Common myeloid progenitor, CD34-positive (primary cell): ENCODE results near the gene DDX27.

Experiments
- CTCF ChIA-PET: fragments of 350-600 bp; sonication (Branson Sonifier 250); formaldehyde crosslinking; loops from one replicate; lab custom pipeline; 2021; ENCODE audit warnings: antibody characterized with exemption; lab: Charles Lee
- POLR2A ChIA-PET: fragments of 350-600 bp; sonication (Branson Sonifier 250); formaldehyde crosslinking; loops from one replicate; lab custom pipeline; 2021; ENCODE audit warnings: antibody characterized with exemption; lab: Charles Lee
- DNase-seq, 3 donors: peaks; one replicate each; pipeline versions ENCODE4 v3.0.0 to v3.0.0-alpha.2; 2013
- H3K27ac ChIP-seq, 2 experiments: 1 replicate in 1 of 2; 2 replicates in 1 of 2; pipeline ENCODE4 v1.7.0; 2013; ENCODE audit warnings: inconsistent platforms in 2 of 2, low read length in 2 of 2, mild to moderate bottlenecking in 2 of 2, low read depth in 1 of 2, moderate library complexity in 1 of 2; ENCODE audit not compliant: severe bottlenecking in 2 of 2, insufficient read depth in 1 of 2, poor library complexity in 1 of 2
- H3K27me3 ChIP-seq, 5 experiments: replicated peaks in 2 of 5; 1 replicate in 3 of 5; 2 replicates in 2 of 5; pipeline versions ENCODE4 v1.6.1 to v1.7.0; 2013; ENCODE audit warnings: low read length in 4 of 5, mild to moderate bottlenecking in 2 of 5, moderate library complexity in 2 of 5, inconsistent platforms in 1 of 5; ENCODE audit not compliant: insufficient read depth in 5 of 5, control insufficient read depth in 4 of 5
- H3K36me3 ChIP-seq, 4 experiments: 1 replicate in 2 of 4; 2 replicates in 2 of 4; pipeline versions ENCODE4 v1.6.1 to v1.7.0; 2013; ENCODE audit warnings: low read length in 3 of 4, control low read depth in 1 of 4, mild to moderate bottlenecking in 1 of 4; ENCODE audit not compliant: control insufficient read depth in 4 of 4, insufficient read depth in 4 of 4
- H3K4me1 ChIP-seq, 4 experiments: 1 replicate in 3 of 4; 2 replicates in 1 of 4; pipeline versions ENCODE4 v1.6.1 to v1.7.1; 2013; ENCODE audit warnings: low read length in 3 of 4, mild to moderate bottlenecking in 3 of 4, control low read depth in 1 of 4, inconsistent platforms in 1 of 4, moderate library complexity in 1 of 4; ENCODE audit not compliant: control insufficient read depth in 4 of 4, insufficient read depth in 4 of 4; ENCODE audit errors: control extremely low read depth in 1 of 4
- H3K4me3 ChIP-seq, 7 experiments: 1 replicate in 4 of 7; 2 replicates in 3 of 7; pipeline versions ENCODE4 v1.5.1 to v1.7.0; 2013; ENCODE audit warnings: mild to moderate bottlenecking in 7 of 7, low read length in 6 of 7, moderate library complexity in 6 of 7, inconsistent platforms in 2 of 7, low read depth in 2 of 7, control low read depth in 1 of 7; ENCODE audit not compliant: insufficient read depth in 4 of 7, control insufficient read depth in 1 of 7; ENCODE audit errors: extremely low read depth in 1 of 7
- H3K9me3 ChIP-seq, 5 experiments: 1 replicate in 4 of 5; 2 replicates in 1 of 5; pipeline versions ENCODE4 v1.6.1 to v1.7.1; 2013; ENCODE audit warnings: low read length in 4 of 5, mild to moderate bottlenecking in 2 of 5, inconsistent platforms in 1 of 5, low read depth in 1 of 5, moderate library complexity in 1 of 5; ENCODE audit not compliant: control insufficient read depth in 4 of 5, insufficient read depth in 2 of 5; ENCODE audit errors: control extremely low read depth in 1 of 5
- WGBS: methylation state at CpG from one replicate; pipeline ENCODE4 v1.1.5; 2013; ENCODE audit not compliant: insufficient coverage; 5-methylcytosine and 5-hydroxymethylcytosine counted together

Gene DDX27

DNA sequence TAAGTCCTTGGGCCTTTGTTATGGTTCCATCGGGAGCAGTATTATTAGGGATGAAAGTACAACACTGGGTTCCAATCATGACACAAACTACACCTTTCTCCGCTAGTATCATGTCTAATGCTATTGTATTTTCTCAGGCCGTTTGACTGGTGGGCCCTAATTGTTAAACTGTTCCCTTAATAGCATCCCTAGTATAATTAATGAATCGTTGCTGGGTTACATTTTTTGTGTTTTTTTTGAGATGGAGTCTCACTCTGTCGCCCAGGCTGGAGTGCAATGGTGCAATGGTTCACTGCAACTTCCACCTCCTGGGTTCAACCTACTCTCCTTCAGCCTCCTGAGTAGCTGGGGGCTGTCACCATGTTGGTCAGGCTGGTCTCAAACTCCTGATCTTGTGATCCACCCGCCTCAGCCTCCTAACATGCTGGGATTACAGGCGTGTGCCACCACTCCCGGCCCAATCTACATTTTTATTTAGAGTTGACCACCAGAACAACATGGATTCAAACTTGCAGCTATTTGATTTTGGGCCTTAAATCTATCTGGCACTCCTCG lies 62.8 kb downstream of the DDX27 start:
- CTCF ChIA-PET, result interaction anchor here (1.2 to 2.6 kb wide), 5 partner anchors 9 to 38 kb away, joined by 5 to 8 read pairs (median 6); no protein-coding TSS in a partner anchor
- peaks cover 12 to 71% (median 67%) of the 10 kb centered on the region in 5 experiments for H3K9me3 ChIP-seq
- POLR2A ChIA-PET, result no interaction called here
- no peaks in the 10 kb centered on the region for H3K27me3 ChIP-seq
- H3K4me1 ChIP-seq, result peaks cover 0 to 34% (median 17%) of the 10 kb centered on the region in 4 experiments
- H3K36me3 ChIP-seq, result peaks cover 63 to 80% (median 77%) of the 10 kb centered on the region in 4 experiments
- no peak for DNase-seq
- peak overlapping the region in 3 of 7 experiments; percentile 54 to 98 (median 92) for H3K4me3 ChIP-seq
- WGBS, result 94% methylated on average over 5 of the region's 9 CpGs
- no peak overlapping the region for H3K27ac ChIP-seq

DNA sequence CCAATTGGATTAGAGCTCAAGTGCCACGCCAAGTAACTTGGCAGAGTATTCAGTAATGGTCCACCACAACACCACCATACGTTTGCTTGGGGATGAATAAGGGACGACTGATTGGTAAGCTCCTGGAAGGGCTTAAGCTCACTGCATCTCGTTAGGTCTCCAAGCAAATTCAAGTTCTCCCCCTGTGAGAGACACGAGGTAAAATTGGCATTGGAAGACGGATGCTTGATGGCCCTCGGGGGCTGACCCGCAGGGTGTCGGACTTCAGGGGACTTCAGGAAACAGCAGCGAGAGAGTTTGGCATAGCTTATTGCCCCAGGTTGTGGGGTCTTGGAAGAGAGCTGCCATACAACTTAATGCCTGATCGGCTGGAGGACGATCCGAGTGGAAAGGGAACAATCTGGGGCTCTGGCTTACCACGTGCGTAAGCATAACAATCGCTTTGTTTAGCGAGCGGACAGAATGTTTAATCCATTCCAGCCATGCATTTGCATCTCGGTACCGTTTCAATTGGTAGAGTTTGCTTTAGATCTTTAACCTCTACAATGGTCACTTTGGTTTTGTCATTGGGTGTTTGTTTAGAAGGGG lies 63.5 kb downstream of the DDX27 start:
- ChIA-PET CTCF (interaction anchor here (1.0 to 1.9 kb wide), 5 partner anchors 10 to 38 kb away, joined by 3 to 8 read pairs (median 5); no protein-coding TSS in a partner anchor), POLR2A (no interaction called here)
- Histone ChIP-seq H3K4me1 (peaks cover 0 to 33% (median 14%) of the 10 kb centered on the region in 4 experiments), H3K4me3 (peak overlapping the region in 3 of 7 experiments; percentile 23 to 98 (median 92)), H3K27ac (no peak overlapping the region), H3K36me3 (peaks cover 70 to 87% (median 82%) of the 10 kb centered on the region in 4 experiments), H3K27me3 (no peaks in the 10 kb centered on the region), H3K9me3 (peaks cover 17 to 78% (median 72%) of the 10 kb centered on the region in 5 experiments)
- peak in 1 of 3 donors; percentile 9 for DNase-seq
- 88% methylated on average over 15 of the region's 20 CpGs for WGBS

DNA sequence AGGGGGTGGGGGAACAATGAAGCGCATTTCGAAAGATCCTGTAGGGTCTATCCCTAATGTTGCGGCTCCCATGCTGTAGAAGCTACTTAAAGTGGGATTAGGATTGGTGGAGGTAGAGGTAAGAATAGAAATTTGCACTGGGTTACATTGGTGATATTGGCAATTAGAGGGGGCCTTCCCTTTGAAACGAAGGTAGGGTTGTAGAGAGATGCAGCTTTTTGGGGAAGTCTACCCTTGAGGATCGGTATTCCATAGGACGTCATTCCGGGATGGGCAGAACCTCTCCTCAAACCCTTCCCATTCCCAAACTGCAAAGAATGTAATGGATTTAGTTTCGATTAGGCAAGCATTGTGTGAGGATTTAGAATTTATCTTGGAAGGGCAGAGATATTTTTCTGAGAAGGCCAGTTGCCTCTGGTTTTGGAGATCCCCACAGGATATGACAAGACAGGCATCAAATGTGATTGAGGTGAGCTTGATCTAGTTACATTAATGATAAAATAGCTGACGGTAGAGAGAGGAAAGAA lies 64.0 kb downstream of the DDX27 start:
- H3K27ac ChIP-seq, result no peak overlapping the region
- H3K36me3 ChIP-seq, result peaks cover 75 to 93% (median 87%) of the 10 kb centered on the region in 4 experiments
- H3K4me3 ChIP-seq, result peak overlapping the region in 4 of 7 experiments; percentile 17 to 98 (median 58)
- H3K4me1 ChIP-seq, result peaks cover 0 to 33% (median 14%) of the 10 kb centered on the region in 4 experiments
- ChIA-PET POLR2A (no interaction called here), CTCF (interaction anchor here (0.6 to 1.9 kb wide), 4 partner anchors 9 to 19 kb away, joined by 3 to 8 read pairs (median 4); no protein-coding TSS in a partner anchor)
- H3K9me3 ChIP-seq, result peaks cover 18 to 80% (median 72%) of the 10 kb centered on the region in 5 experiments
- whole genome bisulfite sequencing, result 93% methylated on average over 6 of the region's 9 CpGs
- DNase-seq, result no peak
- no peaks in the 10 kb centered on the region for H3K27me3 ChIP-seq

DNA sequence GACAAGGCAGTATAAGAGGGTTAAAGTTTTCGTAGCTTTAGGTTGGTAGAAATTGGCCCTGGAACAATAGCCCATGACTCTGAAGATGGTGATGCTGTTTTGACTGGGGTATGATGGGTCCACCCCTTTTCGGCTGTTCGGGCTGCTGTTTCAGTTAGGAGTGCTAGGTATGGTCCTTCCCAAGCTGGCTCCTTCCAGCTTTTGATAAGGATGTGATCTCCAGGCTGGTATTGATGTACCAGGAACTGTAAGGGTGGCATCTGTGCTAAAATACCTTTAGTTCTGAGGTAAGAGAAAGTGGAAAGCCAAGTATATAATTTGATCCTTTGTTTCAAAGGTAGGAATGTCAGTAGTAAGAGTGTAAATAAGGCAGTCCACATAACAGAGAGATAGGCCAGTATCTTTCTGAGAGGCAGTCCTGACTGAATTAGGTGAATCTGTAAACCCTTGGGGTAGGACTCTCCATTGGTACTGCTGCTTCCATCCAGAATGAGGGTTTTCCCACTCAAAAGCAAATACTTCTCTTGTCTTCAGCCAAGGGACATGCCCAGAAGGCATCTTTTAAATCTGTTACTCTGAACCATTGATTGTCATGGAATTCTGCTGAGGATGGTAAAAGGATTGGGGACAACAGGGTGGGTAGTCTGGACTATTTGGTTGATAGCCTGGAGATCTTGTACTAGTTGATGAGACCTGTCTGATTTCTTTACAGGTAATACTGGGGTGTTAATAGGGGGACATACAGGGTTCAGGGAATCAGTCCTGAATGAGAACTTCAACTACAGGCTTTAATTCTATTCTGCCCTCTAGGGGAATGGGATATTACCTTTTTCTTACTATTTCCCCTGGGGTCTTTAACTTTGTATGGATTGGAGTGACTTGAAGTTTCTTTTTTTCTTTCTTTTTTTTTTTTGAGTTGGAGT lies 64.7 kb downstream of the DDX27 start:
- H3K9me3 ChIP-seq, result peaks cover 18 to 80% (median 72%) of the 10 kb centered on the region in 5 experiments

GRCh38 chr20:49284818-49285217 lies 65.6 kb downstream of the DDX27 start:
- peak overlapping the region in 1 of 7 experiments; percentile 10 for H3K4me3 ChIP-seq
- WGBS, result 100% methylated on average over 2 of the region's 5 CpGs
- no peak overlapping the region for H3K27ac ChIP-seq
- peaks cover 17 to 77% (median 68%) of the 10 kb centered on the region in 5 experiments for H3K9me3 ChIP-seq
- H3K4me1 ChIP-seq, result peaks cover 0 to 28% (median 3%) of the 10 kb centered on the region in 4 experiments
- no peaks in the 10 kb centered on the region for H3K27me3 ChIP-seq
- CTCF ChIA-PET, result no interaction called here
- POLR2A ChIA-PET, result interaction anchor here (0.8 kb wide), 1 partner anchor 39 kb away, joined by 3 read pairs; no protein-coding TSS in a partner anchor
- peaks cover 82 to 100% (median 93%) of the 10 kb centered on the region in 4 experiments for H3K36me3 ChIP-seq
- no peak for DNase-seq

More for the DNA sequence above, 64.7 kb downstream of the DDX27 start:
- H3K4me1 ChIP-seq, result peaks cover 0 to 33% (median 10%) of the 10 kb centered on the region in 4 experiments
- no peak for DNase-seq
- no peak overlapping the region for H3K27ac ChIP-seq
- H3K36me3 ChIP-seq, result peaks cover 81 to 97% (median 93%) of the 10 kb centered on the region in 4 experiments
- POLR2A ChIA-PET, result no interaction called here
- peak overlapping the region in 4 of 7 experiments; percentile 10 to 92 (median 32) for H3K4me3 ChIP-seq
- H3K27me3 ChIP-seq, result no peaks in the 10 kb centered on the region
- WGBS, result 94% methylated on average over 3 of the region's 3 CpGs
- CTCF ChIA-PET, result interaction anchor here (0.6 to 1.9 kb wide), 4 partner anchors 8 to 19 kb away, joined by 3 to 8 read pairs (median 4); no protein-coding TSS in a partner anchor

GRCh38 chr20:49285233-49285668 lies 66.0 kb downstream of the DDX27 start:
- peaks cover 14 to 73% (median 67%) of the 10 kb centered on the region in 5 experiments for H3K9me3 ChIP-seq
- peak overlapping the region in 2 of 7 experiments; percentile 10 to 16 for H3K4me3 ChIP-seq
- DNase-seq, result no peak

More at GRCh38 chr20:49285233-49285668, 66.0 kb downstream of the DDX27 start:
- WGBS, result 100% methylated on average over 1 of the region's 1 CpG
- peaks cover 0 to 25% (median 0%) of the 10 kb centered on the region in 4 experiments for H3K4me1 ChIP-seq
- POLR2A ChIA-PET, result interaction anchor here (0.8 kb wide), 1 partner anchor 38 kb away, joined by 3 read pairs; no protein-coding TSS in a partner anchor
- CTCF ChIA-PET, result interaction anchor here (0.6 to 1.0 kb wide), 2 partner anchors 18 to 30 kb away, joined by 3 read pairs; no protein-coding TSS in a partner anchor
- peaks cover 82 to 100% (median 92%) of the 10 kb centered on the region in 4 experiments for H3K36me3 ChIP-seq
- no peak overlapping the region for H3K27ac ChIP-seq
- H3K27me3 ChIP-seq, result no peaks in the 10 kb centered on the region
